ENCODE data around the gene DOCK9. TPM values are rescaled to one million over a fixed set of nuclear protein-coding genes. Genes with fewer than 3 reads are reported as not detected.

Gene DOCK9
- total RNA-seq, 2 experiments from 2014 or later: 129 to 132 TPM

- Mint-ChIP-seq H3K36me3 (ENCODE audit: low read depth) (peaks cover 55% of the 10 kb centered on the region), H3K4me1 (peaks cover 3% of the 10 kb centered on the region), H3K27ac (no peak overlapping the region), H3K27me3 (peaks cover 9% of the 10 kb centered on the region), H3K9me3 (no peaks in the 10 kb centered on the region), H3K4me3 (no peak overlapping the region)
- DNase-seq: no peak
- ChIA-PET POLR2A (no interaction called here), CTCF (interaction anchor here (0.5 kb wide), 1 partner anchor 98 kb away, joined by 3 read pairs; no protein-coding TSS in a partner anchor)
Measured at GRCh38 chr13:98792785-98793495, 184.9 kb downstream of the DOCK9 start.

GRCh38 chr13:98792321-98792720 lies 185.5 kb downstream of the DOCK9 start:
- Mint-ChIP-seq H3K4me1 (no peaks in the 10 kb centered on the region), H3K36me3 (ENCODE audit: low read depth) (peaks cover 49% of the 10 kb centered on the region), H3K4me3 (no peak overlapping the region), H3K27me3 (peaks cover 15% of the 10 kb centered on the region), H3K9me3 (no peaks in the 10 kb centered on the region), H3K27ac (no peak overlapping the region)
- POLR2A ChIA-PET: no interaction called here
- no peak for DNase-seq
- CTCF ChIA-PET: no interaction called here

DNA sequence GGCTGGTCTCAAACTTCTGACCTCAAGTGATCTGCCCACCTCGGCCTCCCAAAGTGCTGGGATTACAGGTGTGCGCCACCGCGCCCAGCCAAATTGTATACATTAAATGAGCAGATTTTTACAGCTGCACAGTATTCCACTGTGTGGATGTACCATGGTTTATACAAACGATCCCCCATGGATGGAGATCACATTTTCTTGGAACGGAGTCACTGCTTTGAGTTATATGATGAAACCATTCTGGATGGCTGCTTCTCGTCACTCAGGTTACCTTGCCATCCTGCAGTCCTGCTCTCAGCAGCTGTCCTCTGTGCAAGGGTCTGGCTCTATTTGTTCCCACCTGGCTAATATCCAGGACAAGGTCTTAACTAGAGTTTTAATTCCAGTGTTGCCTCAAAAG lies 186.3 kb downstream of the DOCK9 start:
- no peaks in the 10 kb centered on the region for H3K9me3 Mint-ChIP-seq
- H3K4me3 Mint-ChIP-seq: no peak overlapping the region
- no peak for DNase-seq

DNA sequence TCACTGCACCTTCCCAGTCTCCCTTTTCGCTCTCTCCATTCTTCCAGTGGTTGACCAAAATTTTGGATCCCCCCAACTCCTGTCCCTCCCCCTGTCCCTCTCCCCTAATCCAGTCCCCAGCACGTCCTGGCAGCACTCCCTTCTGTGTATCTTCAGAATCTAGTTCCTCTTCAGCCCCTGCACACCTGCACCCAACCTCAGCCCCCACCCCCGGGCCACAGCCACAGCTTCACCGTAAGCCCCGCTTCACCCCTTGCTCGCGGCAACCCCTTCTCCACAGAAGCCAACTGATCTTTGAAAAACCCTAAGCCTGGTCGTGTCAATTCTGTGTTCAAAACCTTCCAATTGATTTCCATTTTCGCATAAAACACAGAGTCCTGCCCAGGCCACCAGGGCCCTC lies 189.9 kb downstream of the DOCK9 start:
- no peak for DNase-seq
- H3K4me3 Mint-ChIP-seq: no peak overlapping the region
- H3K9me3 Mint-ChIP-seq: no peaks in the 10 kb centered on the region
- no peak overlapping the region for H3K27ac Mint-ChIP-seq
- no peaks in the 10 kb centered on the region for H3K4me1 Mint-ChIP-seq
- POLR2A ChIA-PET: no interaction called here
- peaks cover 17% of the 10 kb centered on the region for H3K27me3 Mint-ChIP-seq
- CTCF ChIA-PET: no interaction called here
- peaks cover 13% of the 10 kb centered on the region for H3K36me3 Mint-ChIP-seq (ENCODE audit: low read depth)

More for the DNA sequence above, 186.3 kb downstream of the DOCK9 start:
- ChIA-PET POLR2A (no interaction called here), CTCF (no interaction called here)
- Mint-ChIP-seq H3K4me1 (no peaks in the 10 kb centered on the region), H3K27ac (no peak overlapping the region), H3K27me3 (peaks cover 17% of the 10 kb centered on the region), H3K36me3 (ENCODE audit: low read depth) (peaks cover 41% of the 10 kb centered on the region)

- DNase-seq: no peak
- Mint-ChIP-seq H3K9me3 (no peaks in the 10 kb centered on the region), H3K27ac (no peak overlapping the region), H3K36me3 (ENCODE audit: low read depth) (peaks cover 5% of the 10 kb centered on the region), H3K4me3 (no peak overlapping the region), H3K4me1 (no peaks in the 10 kb centered on the region), H3K27me3 (peaks cover 17% of the 10 kb centered on the region)
- ChIA-PET CTCF (no interaction called here), POLR2A (no interaction called here)
Measured at GRCh38 chr13:98787173-98787572, 190.7 kb downstream of the DOCK9 start.

GRCh38 chr13:98786023-98786422 lies 191.8 kb downstream of the DOCK9 start:
- POLR2A ChIA-PET: no interaction called here
- H3K9me3 Mint-ChIP-seq: no peaks in the 10 kb centered on the region
- H3K36me3 Mint-ChIP-seq (ENCODE audit: low read depth): no peaks in the 10 kb centered on the region
- H3K27me3 Mint-ChIP-seq: peaks cover 19% of the 10 kb centered on the region
- no peaks in the 10 kb centered on the region for H3K4me1 Mint-ChIP-seq
- H3K27ac Mint-ChIP-seq: no peak overlapping the region
- CTCF ChIA-PET: no interaction called here
- no peak for DNase-seq
- no peak overlapping the region for H3K4me3 Mint-ChIP-seq

DNA sequence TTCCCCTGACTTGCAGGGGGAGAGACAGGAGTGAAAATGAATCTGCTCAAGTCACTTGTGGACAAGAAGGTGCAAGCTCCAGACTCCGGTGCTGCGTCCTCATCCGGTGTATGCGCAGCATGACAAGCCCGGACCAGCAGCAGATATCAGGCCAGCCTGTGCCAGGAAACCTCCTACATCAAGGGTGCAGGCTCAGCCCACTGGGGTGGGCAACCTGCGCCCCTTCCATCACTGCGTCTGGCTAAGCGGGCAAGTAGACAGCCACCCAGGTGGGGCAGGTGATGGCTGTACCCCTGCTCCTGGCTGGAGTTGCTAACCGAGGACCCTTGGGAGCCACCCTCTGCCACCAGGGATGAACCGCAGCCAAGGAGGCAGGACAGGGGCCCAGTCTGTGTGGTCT lies 192.5 kb downstream of the DOCK9 start:
- H3K27ac Mint-ChIP-seq: no peak overlapping the region
- H3K36me3 Mint-ChIP-seq (ENCODE audit: low read depth): no peaks in the 10 kb centered on the region
- H3K9me3 Mint-ChIP-seq: no peaks in the 10 kb centered on the region
- DNase-seq: no peak
- CTCF ChIA-PET: interaction anchor here (0.6 kb wide), 1 partner anchor 961 kb away, joined by 4 read pairs; no protein-coding TSS in a partner anchor
- H3K27me3 Mint-ChIP-seq: peaks cover 19% of the 10 kb centered on the region
- POLR2A ChIA-PET: no interaction called here
- H3K4me1 Mint-ChIP-seq: no peaks in the 10 kb centered on the region
- no peak overlapping the region for H3K4me3 Mint-ChIP-seq

DNA sequence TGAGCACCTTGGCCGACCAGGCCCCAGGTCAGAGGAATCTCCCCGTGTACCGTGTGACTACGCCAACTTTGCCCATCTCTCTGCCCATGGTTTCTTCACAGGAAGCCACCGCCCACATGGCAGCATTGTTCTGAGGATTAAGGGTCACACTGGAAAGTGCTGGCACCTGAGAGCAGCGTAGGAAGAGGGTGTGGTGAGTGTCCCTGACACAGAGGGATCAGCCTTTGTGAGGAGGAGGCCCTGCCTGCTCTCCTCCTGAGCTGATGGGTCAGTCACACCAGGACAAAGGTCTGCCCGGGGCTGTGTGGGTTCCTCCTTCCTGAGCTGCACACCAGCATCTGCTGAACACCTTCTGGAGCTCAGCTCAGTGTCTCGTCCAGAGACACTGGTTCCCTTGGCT lies 193.2 kb downstream of the DOCK9 start:
- H3K27me3 Mint-ChIP-seq: peaks cover 19% of the 10 kb centered on the region
- H3K27ac Mint-ChIP-seq: no peak overlapping the region
- H3K4me1 Mint-ChIP-seq: no peaks in the 10 kb centered on the region
- no peak overlapping the region for H3K4me3 Mint-ChIP-seq
- ChIA-PET POLR2A (no interaction called here), CTCF (interaction anchor here (0.6 kb wide), 1 partner anchor 961 kb away, joined by 4 read pairs; no protein-coding TSS in a partner anchor)
- H3K36me3 Mint-ChIP-seq (ENCODE audit: low read depth): no peaks in the 10 kb centered on the region
- H3K9me3 Mint-ChIP-seq: no peaks in the 10 kb centered on the region
- no peak for DNase-seq

GRCh38 chr13:98783856-98784478 lies 193.9 kb downstream of the DOCK9 start:
- H3K27ac Mint-ChIP-seq: no peak overlapping the region
- H3K27me3 Mint-ChIP-seq: peaks cover 19% of the 10 kb centered on the region
- no peaks in the 10 kb centered on the region for H3K9me3 Mint-ChIP-seq
- no peak overlapping the region for H3K4me3 Mint-ChIP-seq
- no peak for DNase-seq
- H3K36me3 Mint-ChIP-seq (ENCODE audit: low read depth): no peaks in the 10 kb centered on the region
- ChIA-PET POLR2A (no interaction called here), CTCF (interaction anchor here (1.6 kb wide), 1 partner anchor 10 kb away, joined by 4 read pairs; no protein-coding TSS in a partner anchor)
- H3K4me1 Mint-ChIP-seq: no peaks in the 10 kb centered on the region

DNA sequence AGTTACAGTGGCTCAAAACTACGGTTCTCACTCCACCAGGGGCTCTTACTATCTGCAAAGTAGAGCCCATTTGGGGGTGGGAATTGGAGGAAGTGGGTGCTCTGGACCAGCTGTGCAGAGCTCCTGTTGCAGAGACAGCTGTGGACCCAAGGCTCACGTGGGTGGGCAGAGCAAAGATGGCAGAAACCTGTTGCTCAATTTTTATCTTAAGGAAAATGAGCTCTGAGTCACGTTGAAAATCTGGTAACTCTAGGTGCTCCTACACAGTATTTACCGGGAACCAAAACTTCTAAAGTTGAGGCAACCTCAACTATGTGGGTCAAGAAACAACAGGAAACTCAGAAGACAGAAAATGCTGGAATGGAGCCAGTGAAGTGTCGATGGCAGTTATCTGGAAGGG lies 195.2 kb downstream of the DOCK9 start:
- CTCF ChIA-PET: interaction anchor here (1.6 kb wide), 1 partner anchor 12 kb away, joined by 4 read pairs; no protein-coding TSS in a partner anchor
- peaks cover 13% of the 10 kb centered on the region for H3K27me3 Mint-ChIP-seq
- H3K4me3 Mint-ChIP-seq: no peak overlapping the region
- H3K4me1 Mint-ChIP-seq: no peaks in the 10 kb centered on the region
- DNase-seq: no peak
- POLR2A ChIA-PET: no interaction called here
- no peaks in the 10 kb centered on the region for H3K36me3 Mint-ChIP-seq (ENCODE audit: low read depth)
- no peak overlapping the region for H3K27ac Mint-ChIP-seq
- no peaks in the 10 kb centered on the region for H3K9me3 Mint-ChIP-seq

GRCh38 chr13:98781905-98782304 lies 196.0 kb downstream of the DOCK9 start:
- no peaks in the 10 kb centered on the region for H3K36me3 Mint-ChIP-seq (ENCODE audit: low read depth)
- H3K4me3 Mint-ChIP-seq: no peak overlapping the region
- no peaks in the 10 kb centered on the region for H3K4me1 Mint-ChIP-seq
- POLR2A ChIA-PET: no interaction called here
- no peak overlapping the region for H3K27ac Mint-ChIP-seq
- CTCF ChIA-PET: interaction anchor here (1.6 kb wide), 1 partner anchor 12 kb away, joined by 4 read pairs; no protein-coding TSS in a partner anchor
- H3K9me3 Mint-ChIP-seq: no peaks in the 10 kb centered on the region
- DNase-seq: no peak
- H3K27me3 Mint-ChIP-seq: peaks cover 8% of the 10 kb centered on the region

- H3K36me3 Mint-ChIP-seq (ENCODE audit: low read depth): no peaks in the 10 kb centered on the region
- H3K4me3 Mint-ChIP-seq: no peak overlapping the region
- no peaks in the 10 kb centered on the region for H3K4me1 Mint-ChIP-seq
- POLR2A ChIA-PET: no interaction called here
- CTCF ChIA-PET: no interaction called here
- H3K27me3 Mint-ChIP-seq: peaks cover 8% of the 10 kb centered on the region
- no peak overlapping the region for H3K27ac Mint-ChIP-seq
- H3K9me3 Mint-ChIP-seq: no peaks in the 10 kb centered on the region
- no peak for DNase-seq
Measured at GRCh38 chr13:98781470-98781869, 196.4 kb downstream of the DOCK9 start.

- Mint-ChIP-seq H3K9me3 (no peaks in the 10 kb centered on the region), H3K4me3 (no peak overlapping the region), H3K4me1 (no peaks in the 10 kb centered on the region), H3K27me3 (peaks cover 8% of the 10 kb centered on the region), H3K27ac (no peak overlapping the region), H3K36me3 (ENCODE audit: low read depth) (no peaks in the 10 kb centered on the region)
- DNase-seq: no peak
- ChIA-PET CTCF (interaction anchor here (1.1 kb wide), 1 partner anchor 17 kb away, joined by 5 read pairs; no protein-coding TSS in a partner anchor), POLR2A (no interaction called here)
Measured at GRCh38 chr13:98781045-98781444, 196.8 kb downstream of the DOCK9 start.
